Activated CD4-positive, alpha-beta T cell treated with anti-CD3 and anti-CD28 coated beads, Interleukin-2, amount 50 U/mL, for 1 hour (primary cell): ENCODE results near the gene TRIM40.

ENCODE experiments used
- DNase-seq: peaks from one replicate; pipeline ENCODE4 v3.0.0-alpha.2; 2020

TRIM40 gene

GRCh38 chr6:30150671-30151395, 14.9 kb downstream of the TRIM40 start:
- no peak for DNase-seq

GRCh38 chr6:30151580-30151979, 15.6 kb downstream of the TRIM40 start:
- DNase-seq = no peak

- DNase-seq = no peak
These were observed 16.2 kb downstream of the TRIM40 start for GRCh38 chr6:30152016-30152673.

- DNase-seq = no peak
These were observed 17.1 kb downstream of the TRIM40 start for GRCh38 chr6:30152910-30153610.

- no peak for DNase-seq
These were observed 18.1 kb downstream of the TRIM40 start for GRCh38 chr6:30154061-30154460.

GRCh38 chr6:30154709-30155519, 19.0 kb downstream of the TRIM40 start:
- DNase-seq = no peak

- DNase-seq = no peak
These were observed 19.8 kb downstream of the TRIM40 start for GRCh38 chr6:30155520-30156261.

- DNase-seq = no peak
These were observed 20.3 kb downstream of the TRIM40 start for GRCh38 chr6:30156262-30156599.

GRCh38 chr6:30156774-30157173, 20.8 kb downstream of the TRIM40 start:
- no peak for DNase-seq

GRCh38 chr6:30157581-30157980, 21.6 kb downstream of the TRIM40 start:
- DNase-seq = no peak

GRCh38 chr6:30157999-30158398, 22.1 kb downstream of the TRIM40 start:
- DNase-seq = no peak

GRCh38 chr6:30158475-30159040, 22.6 kb downstream of the TRIM40 start:
- no peak for DNase-seq

GRCh38 chr6:30160008-30160784, 24.3 kb downstream of the TRIM40 start:
- no peak for DNase-seq

- DNase-seq = no peak
These were observed 25.0 kb downstream of the TRIM40 start, which contains the start of gene TRIM10 for GRCh38 chr6:30160785-30161531. TRIM10 (minus strand) TSS chr6:30161211; CDS start chr6:30160858, 353 bp downstream.

- no peak for DNase-seq
These were observed 26.5 kb downstream of the TRIM40 start for GRCh38 chr6:30162265-30163089.

GRCh38 chr6:30163090-30163917, 27.4 kb downstream of the TRIM40 start, which contains the start of gene TRIM15:
TRIM15 (plus strand) TSS chr6:30163546; CDS start chr6:30163685, 139 bp downstream.
- DNase-seq = peak; percentile 16

GRCh38 chr6:30163918-30164654, 28.1 kb downstream of the TRIM40 start:
- no peak for DNase-seq

- DNase-seq = no peak
These were observed 28.8 kb downstream of the TRIM40 start for GRCh38 chr6:30164714-30165113.
